Measurements from ENCODE around the gene GTF3A. TPM values are rescaled to one million over a fixed set of nuclear protein-coding genes. Genes with fewer than 3 reads are reported as not detected.

The GTF3A gene
- polyA plus RNA-seq, 1 donor = 68.4 TPM

GRCh38 chr13:27423333-27423732 lies 1.1 kb upstream of the GTF3A start:
- no peak for DNase-seq
- no CpG with 5 or more reads among the region's 7 CpGs for WGBS (ENCODE audit: insufficient coverage, low lambda C conversion rate)
- no peak overlapping the region for H3K4me3 ChIP-seq (ENCODE audit: low read length)
- peaks cover 15% of the 10 kb centered on the region for H3K4me1 ChIP-seq (ENCODE audit: control insufficient read depth, insufficient read depth, low read length)
- H3K36me3 ChIP-seq (ENCODE audit: control insufficient read depth, insufficient read depth, low read length) = peaks cover 9% of the 10 kb centered on the region
- no peaks in the 10 kb centered on the region for H3K27me3 ChIP-seq (ENCODE audit: control insufficient read depth, insufficient read depth, low read length)
- H3K9me3 ChIP-seq (ENCODE audit: control insufficient read depth, low read depth, low read length) = peaks cover 5% of the 10 kb centered on the region
- H3K27ac ChIP-seq (ENCODE audit: low read length) = no peak overlapping the region

- DNase-seq = peak in 1 of 2 donors; percentile 56
- Histone ChIP-seq H3K4me3 (ENCODE audit: low read length) (peak overlapping the region; percentile 65), H3K36me3 (ENCODE audit: control insufficient read depth, insufficient read depth, low read length) (peaks cover 18% of the 10 kb centered on the region), H3K27ac (ENCODE audit: low read length) (peak overlapping the region; percentile 64), H3K4me1 (ENCODE audit: control insufficient read depth, insufficient read depth, low read length) (peaks cover 15% of the 10 kb centered on the region), H3K9me3 (ENCODE audit: control insufficient read depth, low read depth, low read length) (peaks cover 5% of the 10 kb centered on the region), H3K27me3 (ENCODE audit: control insufficient read depth, insufficient read depth, low read length) (no peaks in the 10 kb centered on the region)
- WGBS (ENCODE audit: insufficient coverage, low lambda C conversion rate) = 17% methylated on average over 1 of the region's 13 CpGs
Measured at GRCh38 chr13:27425158-27425917, 919 bp downstream of the GTF3A start.

DNA sequence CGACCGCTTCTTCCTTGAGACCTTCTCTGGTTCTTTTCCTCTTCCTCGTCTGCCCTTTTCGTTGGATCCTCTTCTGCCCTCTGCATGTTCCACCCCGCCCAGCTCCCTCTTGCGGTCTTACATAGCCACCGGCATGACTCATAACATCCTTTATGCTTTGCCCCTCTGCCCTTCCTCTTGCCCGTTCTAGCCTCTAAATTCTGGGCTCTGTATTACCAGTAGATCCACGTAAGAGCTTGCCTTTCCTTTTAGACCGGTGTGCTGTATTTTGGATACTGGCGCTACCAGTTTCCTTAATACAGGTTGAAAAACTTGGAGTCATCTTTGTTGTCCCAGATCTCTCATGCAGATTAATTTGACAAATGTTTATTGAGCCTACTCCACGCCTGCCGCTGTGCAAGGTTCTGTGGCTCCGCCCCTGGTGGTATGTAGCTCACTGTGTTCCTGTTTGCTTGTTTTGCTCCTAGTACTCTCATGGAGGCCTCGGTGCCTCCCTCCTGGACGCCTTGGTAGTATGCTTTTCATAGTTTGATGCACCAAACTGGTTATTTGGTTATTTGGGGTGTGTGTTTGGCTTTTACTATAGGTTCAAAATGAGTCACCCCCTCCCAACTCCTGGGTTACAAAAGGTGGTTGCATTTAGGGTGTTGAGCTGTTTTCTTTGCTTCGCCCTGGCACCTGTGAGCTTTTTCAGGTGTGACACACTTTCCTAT lies 1.7 kb downstream of the GTF3A start:
- H3K4me3 ChIP-seq (ENCODE audit: low read length) = peak overlapping the region; percentile 65
- peak; percentile 75 to 88 for DNase-seq
- H3K9me3 ChIP-seq (ENCODE audit: control insufficient read depth, low read depth, low read length) = peaks cover 5% of the 10 kb centered on the region
- H3K27me3 ChIP-seq (ENCODE audit: control insufficient read depth, insufficient read depth, low read length) = no peaks in the 10 kb centered on the region
- WGBS (ENCODE audit: insufficient coverage, low lambda C conversion rate) = 13% methylated on average over 3 of the region's 17 CpGs
- peaks cover 15% of the 10 kb centered on the region for H3K4me1 ChIP-seq (ENCODE audit: control insufficient read depth, insufficient read depth, low read length)
- H3K36me3 ChIP-seq (ENCODE audit: control insufficient read depth, insufficient read depth, low read length) = peaks cover 24% of the 10 kb centered on the region
- H3K27ac ChIP-seq (ENCODE audit: low read length) = peak overlapping the region; percentile 64

- Histone ChIP-seq H3K27me3 (ENCODE audit: control insufficient read depth, insufficient read depth, low read length) (no peaks in the 10 kb centered on the region), H3K27ac (ENCODE audit: low read length) (no peak overlapping the region), H3K36me3 (ENCODE audit: control insufficient read depth, insufficient read depth, low read length) (peaks cover 35% of the 10 kb centered on the region), H3K4me3 (ENCODE audit: low read length) (no peak overlapping the region), H3K9me3 (ENCODE audit: control insufficient read depth, low read depth, low read length) (peaks cover 5% of the 10 kb centered on the region), H3K4me1 (ENCODE audit: control insufficient read depth, insufficient read depth, low read length) (peaks cover 15% of the 10 kb centered on the region)
- no peak for DNase-seq
- no CpG with 5 or more reads among the region's 2 CpGs for WGBS (ENCODE audit: insufficient coverage, low lambda C conversion rate)
Measured at GRCh38 chr13:27427641-27428040, 3.2 kb downstream of the GTF3A start.

DNA sequence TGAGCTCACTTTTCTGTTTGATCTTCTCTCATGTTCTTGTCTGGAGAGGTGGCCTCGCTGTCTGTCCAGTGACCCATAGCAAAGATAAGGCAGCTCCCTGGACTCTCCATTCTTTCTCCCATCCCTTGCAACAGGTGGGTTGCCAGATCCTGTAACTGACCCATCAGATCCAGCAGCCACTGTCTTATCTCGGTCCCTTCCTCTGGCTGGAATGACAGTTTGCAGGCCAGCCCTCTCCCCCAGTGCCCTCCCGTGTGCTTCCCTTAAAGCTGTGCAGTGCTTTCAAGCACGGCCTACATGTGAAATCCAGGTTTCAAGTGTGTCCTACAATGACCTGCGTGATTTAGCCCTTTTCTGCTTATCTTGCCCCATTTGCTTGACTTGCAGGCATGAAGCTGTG lies 3.7 kb downstream of the GTF3A start:
- no peak for DNase-seq
- WGBS (ENCODE audit: insufficient coverage, low lambda C conversion rate) = no CpG with 5 or more reads among the region's 5 CpGs
- Histone ChIP-seq H3K27ac (ENCODE audit: low read length) (no peak overlapping the region), H3K4me1 (ENCODE audit: control insufficient read depth, insufficient read depth, low read length) (peaks cover 15% of the 10 kb centered on the region), H3K27me3 (ENCODE audit: control insufficient read depth, insufficient read depth, low read length) (no peaks in the 10 kb centered on the region), H3K9me3 (ENCODE audit: control insufficient read depth, low read depth, low read length) (peaks cover 5% of the 10 kb centered on the region), H3K36me3 (ENCODE audit: control insufficient read depth, insufficient read depth, low read length) (peaks cover 40% of the 10 kb centered on the region), H3K4me3 (ENCODE audit: low read length) (no peak overlapping the region)

GRCh38 chr13:27432180-27432579 lies 7.8 kb downstream of the GTF3A start:
- Histone ChIP-seq H3K9me3 (ENCODE audit: control insufficient read depth, low read depth, low read length) (no peaks in the 10 kb centered on the region), H3K27ac (ENCODE audit: low read length) (no peak overlapping the region), H3K36me3 (ENCODE audit: control insufficient read depth, insufficient read depth, low read length) (peaks cover 71% of the 10 kb centered on the region), H3K4me3 (ENCODE audit: low read length) (no peak overlapping the region), H3K27me3 (ENCODE audit: control insufficient read depth, insufficient read depth, low read length) (no peaks in the 10 kb centered on the region), H3K4me1 (ENCODE audit: control insufficient read depth, insufficient read depth, low read length) (no peaks in the 10 kb centered on the region)
- no peak for DNase-seq
- WGBS (ENCODE audit: insufficient coverage, low lambda C conversion rate) = 80% methylated on average over 1 of the region's 3 CpGs

DNA sequence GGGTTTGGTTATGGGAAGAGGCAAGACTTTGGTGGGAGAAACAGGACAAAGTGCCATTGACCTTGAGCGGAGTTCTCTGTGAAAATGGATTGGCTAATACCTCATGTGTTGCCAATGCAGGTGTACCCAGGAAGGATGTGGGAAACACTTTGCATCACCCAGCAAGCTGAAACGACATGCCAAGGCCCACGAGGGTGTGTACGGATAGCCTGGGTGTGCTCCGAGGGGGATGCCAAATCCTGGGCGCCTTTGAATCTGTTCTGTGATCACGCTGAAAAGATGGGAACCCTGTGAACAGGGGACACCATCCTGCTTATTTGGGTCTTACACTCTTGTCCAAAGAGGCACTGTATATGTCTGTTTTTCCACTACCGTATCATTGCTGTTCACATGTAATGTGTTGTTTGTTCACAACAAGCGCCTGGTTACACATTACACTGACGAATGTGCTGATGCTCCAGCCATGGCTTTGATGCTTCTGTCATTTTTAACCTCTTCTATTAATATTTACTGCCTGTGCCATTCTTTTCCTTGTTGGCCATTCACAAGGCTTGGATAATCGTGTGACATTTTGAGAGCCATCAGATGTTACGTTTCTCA lies 8.3 kb downstream of the GTF3A start:
- Histone ChIP-seq H3K4me1 (ENCODE audit: control insufficient read depth, insufficient read depth, low read length) (no peaks in the 10 kb centered on the region), H3K9me3 (ENCODE audit: control insufficient read depth, low read depth, low read length) (no peaks in the 10 kb centered on the region), H3K4me3 (ENCODE audit: low read length) (no peak overlapping the region), H3K27me3 (ENCODE audit: control insufficient read depth, insufficient read depth, low read length) (no peaks in the 10 kb centered on the region), H3K27ac (ENCODE audit: low read length) (no peak overlapping the region), H3K36me3 (ENCODE audit: control insufficient read depth, insufficient read depth, low read length) (peaks cover 69% of the 10 kb centered on the region)
- no peak for DNase-seq
- 86% methylated on average over 5 of the region's 12 CpGs for WGBS (ENCODE audit: insufficient coverage, low lambda C conversion rate)

- Histone ChIP-seq H3K4me3 (ENCODE audit: low read length) (no peak overlapping the region), H3K36me3 (ENCODE audit: control insufficient read depth, insufficient read depth, low read length) (peaks cover 66% of the 10 kb centered on the region), H3K4me1 (ENCODE audit: control insufficient read depth, insufficient read depth, low read length) (peaks cover 10% of the 10 kb centered on the region), H3K9me3 (ENCODE audit: control insufficient read depth, low read depth, low read length) (no peaks in the 10 kb centered on the region), H3K27me3 (ENCODE audit: control insufficient read depth, insufficient read depth, low read length) (no peaks in the 10 kb centered on the region), H3K27ac (ENCODE audit: low read length) (no peak overlapping the region)
- WGBS (ENCODE audit: insufficient coverage, low lambda C conversion rate) = 67% methylated on average over 1 of the region's 2 CpGs
- DNase-seq = peak in 1 of 2 donors; percentile 35
Measured at GRCh38 chr13:27437126-27437525, 12.7 kb downstream of the GTF3A start.

GRCh38 chr13:27440408-27440807 lies 16.0 kb downstream of the GTF3A start:
- H3K27ac ChIP-seq (ENCODE audit: low read length) = no peak overlapping the region
- H3K4me1 ChIP-seq (ENCODE audit: control insufficient read depth, insufficient read depth, low read length) = peaks cover 22% of the 10 kb centered on the region
- no peaks in the 10 kb centered on the region for H3K27me3 ChIP-seq (ENCODE audit: control insufficient read depth, insufficient read depth, low read length)
- peak in 1 of 2 donors; percentile 62 for DNase-seq
- H3K4me3 ChIP-seq (ENCODE audit: low read length) = no peak overlapping the region
- H3K9me3 ChIP-seq (ENCODE audit: control insufficient read depth, low read depth, low read length) = no peaks in the 10 kb centered on the region
- WGBS (ENCODE audit: insufficient coverage, low lambda C conversion rate) = 71% methylated on average over 1 of the region's 1 CpG
- H3K36me3 ChIP-seq (ENCODE audit: control insufficient read depth, insufficient read depth, low read length) = peaks cover 35% of the 10 kb centered on the region

- DNase-seq = peak; percentile 69 to 88
- 30% methylated on average over 3 of the region's 15 CpGs for WGBS (ENCODE audit: insufficient coverage, low lambda C conversion rate)
- Histone ChIP-seq H3K9me3 (ENCODE audit: control insufficient read depth, low read depth, low read length) (no peaks in the 10 kb centered on the region), H3K36me3 (ENCODE audit: control insufficient read depth, insufficient read depth, low read length) (peaks cover 25% of the 10 kb centered on the region), H3K27ac (ENCODE audit: low read length) (peak overlapping the region; percentile 72), H3K4me1 (ENCODE audit: control insufficient read depth, insufficient read depth, low read length) (peaks cover 22% of the 10 kb centered on the region), H3K4me3 (ENCODE audit: low read length) (peak overlapping the region; percentile 21), H3K27me3 (ENCODE audit: control insufficient read depth, insufficient read depth, low read length) (no peaks in the 10 kb centered on the region)
Measured at GRCh38 chr13:27442071-27442647, 17.7 kb downstream of the GTF3A start.

Measured in large intestine (tissue), 3 donors.